ENCODE measurements around the gene BCL10. TPM values are rescaled to one million over a fixed set of nuclear protein-coding genes. Genes with fewer than 3 reads are reported as not detected.

The BCL10 gene
- total RNA-seq, 4 donors from 2014 or later, result 34.2 to 65.5 (median 56.5) TPM

- WGBS, 2 donors (ENCODE audit: low coverage in 1 of 2), result 88 to 90% methylated on average over 2 of the region's 2 CpGs
Measured at GRCh38 chr1:85267313-85267712, 9.1 kb downstream of the BCL10 start.

DNA sequence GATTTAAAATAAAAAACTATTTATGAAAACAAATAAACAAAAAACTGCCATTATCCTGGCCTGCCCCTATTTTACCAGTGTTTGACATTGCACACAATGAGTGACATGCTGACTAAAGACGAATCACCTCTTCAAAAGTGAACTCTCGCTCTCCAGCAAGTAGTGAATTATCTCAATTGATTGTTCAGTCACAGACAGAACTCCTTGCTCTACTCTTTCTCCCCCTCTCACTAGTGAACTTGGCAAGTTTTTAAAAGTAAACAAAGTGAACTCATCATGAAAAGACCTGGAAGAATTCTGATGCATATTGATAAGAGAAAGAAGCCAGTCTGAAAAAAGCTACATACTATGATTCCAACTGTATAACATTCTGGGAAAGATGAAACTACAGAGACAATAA, 12.3 kb downstream of the BCL10 start:
- Histone ChIP-seq H3K4me3 (no peak overlapping the region), H3K27ac (no peak overlapping the region), H3K9me3 (no peaks in the 10 kb centered on the region), H3K36me3 (peaks cover 0 to 40% (median 14%) of the 10 kb centered on the region in 4 donors), H3K4me1 (peaks cover 0 to 18% (median 6%) of the 10 kb centered on the region in 4 donors), H3K27me3 (no peaks in the 10 kb centered on the region)
- WGBS, 2 donors (ENCODE audit: low coverage in 1 of 2), result 87 to 90% methylated on average over 2 of the region's 2 CpGs
- no peak for DNase-seq
- in situ Hi-C loops (cut with MboI; ENCODE audit: low pct_ligation_motif_present in 1 of 4, low pct_unique_long_range_greater_than_20kb in 1 of 4, low sequenced_read_pairs in 3 of 4) (loop anchor here in 1 of 4 donors (25.0 kb wide), 1 partner anchor 577 kb away; the partner anchor contains the start of gene SSX2IP), intact Hi-C loops (cut with DNase I; ENCODE audit: low total_unique reads) (loop anchor here (5.0 kb wide), 1 partner anchor 322 kb away; no protein-coding TSS in a partner anchor)
- TF ChIP-seq POLR2A (IDR thresholded peaks at IDR 0.05), result no peak
- no peak for TF ChIP-seq EP300 (IDR thresholded peaks at IDR 0.05; ENCODE audit: low read depth)
- TF ChIP-seq CTCF (IDR thresholded peaks at IDR 0.05), result no peak
- TF ChIP-seq POLR2AphosphoS5 (IDR thresholded peaks at IDR 0.05), result no peak

More at GRCh38 chr1:85267313-85267712, 9.1 kb downstream of the BCL10 start:
- Histone ChIP-seq H3K4me3 (no peak overlapping the region), H3K4me1 (peaks cover 12 to 46% (median 28%) of the 10 kb centered on the region in 4 donors), H3K27ac (no peak overlapping the region), H3K9me3 (no peaks in the 10 kb centered on the region), H3K27me3 (no peaks in the 10 kb centered on the region), H3K36me3 (peaks cover 0 to 59% (median 18%) of the 10 kb centered on the region in 4 donors)
- intact Hi-C loops (cut with DNase I; ENCODE audit: low total_unique reads) (no loop called here), in situ Hi-C loops (cut with MboI; ENCODE audit: low pct_ligation_motif_present in 1 of 4, low pct_unique_long_range_greater_than_20kb in 1 of 4, low sequenced_read_pairs in 3 of 4) (loop anchor here in 1 of 4 donors (25.0 kb wide), 1 partner anchor 580 kb away; the partner anchor contains the start of gene SSX2IP)
- TF ChIP-seq EP300 (IDR thresholded peaks at IDR 0.05; ENCODE audit: low read depth) (no peak), POLR2AphosphoS5 (IDR thresholded peaks at IDR 0.05) (no peak), CTCF (IDR thresholded peaks at IDR 0.05) (no peak), POLR2A (IDR thresholded peaks at IDR 0.05) (no peak)
- no peak for DNase-seq

DNA sequence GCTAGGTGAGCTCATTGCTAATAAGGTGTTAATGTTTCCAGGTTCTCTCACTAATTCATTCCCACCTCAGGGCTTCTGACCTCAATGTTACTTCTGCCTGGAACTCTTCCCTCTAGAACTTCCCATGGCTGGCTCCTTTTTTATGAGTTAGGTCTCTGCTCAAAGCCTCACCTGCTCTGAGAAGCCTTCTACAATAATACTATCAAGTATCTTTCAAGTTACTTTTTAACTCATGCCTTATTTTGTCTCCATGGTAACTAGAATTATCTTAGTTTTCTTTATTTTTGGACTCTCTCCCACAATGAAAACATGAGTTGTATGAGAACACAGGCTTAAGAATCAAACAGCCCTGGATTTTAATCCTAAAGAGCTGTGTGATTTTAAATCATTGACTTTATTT, 13.4 kb downstream of the BCL10 start:
- Histone ChIP-seq H3K27ac (no peak overlapping the region), H3K4me3 (no peak overlapping the region), H3K4me1 (peaks cover 3 to 15% (median 11%) of the 10 kb centered on the region in 4 donors), H3K9me3 (no peaks in the 10 kb centered on the region), H3K27me3 (no peaks in the 10 kb centered on the region), H3K36me3 (peaks cover 0 to 31% (median 12%) of the 10 kb centered on the region in 4 donors)
- intact Hi-C loops (cut with DNase I; ENCODE audit: low total_unique reads) (loop anchor here (5.0 kb wide), 1 partner anchor 321 kb away; no protein-coding TSS in a partner anchor), in situ Hi-C loops (cut with MboI; ENCODE audit: low pct_ligation_motif_present in 1 of 4, low pct_unique_long_range_greater_than_20kb in 1 of 4, low sequenced_read_pairs in 3 of 4) (loop anchor here in 1 of 4 donors (25.0 kb wide), 1 partner anchor 576 kb away; the partner anchor contains the start of gene SSX2IP)
- TF ChIP-seq EP300 (IDR thresholded peaks at IDR 0.05; ENCODE audit: low read depth), result no peak
- no peak for TF ChIP-seq POLR2A (IDR thresholded peaks at IDR 0.05)
- no peak for TF ChIP-seq POLR2AphosphoS5 (IDR thresholded peaks at IDR 0.05)
- no peak for DNase-seq

DNA sequence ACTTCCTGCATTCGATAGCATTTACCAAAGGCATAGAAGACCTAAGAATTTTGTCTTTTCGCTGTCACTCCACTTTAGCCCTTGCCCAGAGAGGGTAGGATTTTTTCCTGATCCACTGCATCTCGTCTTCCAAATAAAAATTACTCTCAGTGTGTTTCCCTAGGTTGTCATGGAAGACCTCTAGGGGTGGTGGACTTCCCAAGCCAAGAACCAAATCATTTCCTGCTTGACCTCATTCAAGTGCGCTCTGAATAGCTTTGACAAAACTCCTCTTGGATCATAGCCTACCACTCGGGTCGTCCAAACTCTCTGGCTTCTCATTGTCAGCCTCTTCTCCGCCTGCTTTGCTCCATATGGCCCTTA, 16.5 kb downstream of the BCL10 start:
- Histone ChIP-seq H3K27me3 (no peaks in the 10 kb centered on the region), H3K4me3 (peak overlapping the region; percentile 18 to 94 (median 81)), H3K36me3 (peaks cover 0 to 7% (median 0%) of the 10 kb centered on the region in 4 donors), H3K4me1 (peaks cover 9 to 37% (median 25%) of the 10 kb centered on the region in 4 donors), H3K9me3 (no peaks in the 10 kb centered on the region), H3K27ac (peak overlapping the region; percentile 80 to 91 (median 88))
- in situ Hi-C loops (cut with MboI; ENCODE audit: low pct_ligation_motif_present in 1 of 4, low pct_unique_long_range_greater_than_20kb in 1 of 4, low sequenced_read_pairs in 3 of 4), result loop anchor here in 2 of 4 donors (5.0 to 25.0 kb wide), 3 partner anchors 145 to 573 kb away; partner anchors contain the start of gene SSX2IP (in 1 of the 2)
- TF ChIP-seq CTCF (IDR thresholded peaks at IDR 0.05) (peak in 1 of 5 experiments; percentile 30), POLR2A (IDR thresholded peaks at IDR 0.05) (no peak), POLR2AphosphoS5 (IDR thresholded peaks at IDR 0.05) (no peak), EP300 (IDR thresholded peaks at IDR 0.05; ENCODE audit: low read depth) (no peak)
- DNase-seq, result no peak
- intact Hi-C loops (cut with DNase I; ENCODE audit: low total_unique reads), result loop anchor here (2.0 to 5.0 kb wide), 2 partner anchors 155 to 318 kb away; no protein-coding TSS in a partner anchor
- 42 to 46% methylated on average over 4 to 7 of the region's 7 CpGs for WGBS, 2 donors (ENCODE audit: low coverage in 1 of 2)

Data from transverse colon (tissue), 4 donors.